Stimulated activated CD4-positive, alpha-beta T cell treated with anti-CD3 and anti-CD28 coated beads, TNF-alpha, amount 100 ng/mL, for 4 hours (primary cell): ENCODE data around the gene SLC9A9.
"Not testable (repeated sequence)": the region's sequence is repeated elsewhere in the genome, so short reads cannot be mapped to it uniquely, and the experiment has no call there.

Experiments used
- DNase-seq, 3 experiments: peaks; one replicate each; pipeline ENCODE4 v3.0.0-alpha.2; 2020; ENCODE audit warnings: low read depth in 3 of 3

The SLC9A9 gene

GRCh38 chr3:143450632-143451031 is 397.6 kb downstream of the SLC9A9 start:
- no peak for DNase-seq

- DNase-seq = no peak
These were observed 400.8 kb downstream of the SLC9A9 start for GRCh38 chr3:143447491-143447890.

- no peak for DNase-seq
These were observed 403.1 kb downstream of the SLC9A9 start for GRCh38 chr3:143445118-143445517.

GRCh38 chr3:143443851-143444331 is 404.4 kb downstream of the SLC9A9 start:
- DNase-seq = no peak

- DNase-seq = no peak
These were observed 405.3 kb downstream of the SLC9A9 start for GRCh38 chr3:143442814-143443447.

GRCh38 chr3:143441516-143442171 is 406.6 kb downstream of the SLC9A9 start:
- no peak for DNase-seq

GRCh38 chr3:143439817-143440216 is 408.5 kb downstream of the SLC9A9 start:
- DNase-seq = no peak

GRCh38 chr3:143437405-143437804 is 410.9 kb downstream of the SLC9A9 start:
- DNase-seq = no peak

GRCh38 chr3:143436231-143436930 is 411.9 kb downstream of the SLC9A9 start:
- no peak for DNase-seq

- no peak for DNase-seq
These were observed 414.4 kb downstream of the SLC9A9 start for GRCh38 chr3:143433787-143434378.

GRCh38 chr3:143431298-143431697 is 417.0 kb downstream of the SLC9A9 start:
- not testable (repeated sequence) for DNase-seq

- DNase-seq = no peak
These were observed 417.7 kb downstream of the SLC9A9 start for GRCh38 chr3:143430568-143430967.

- DNase-seq = no peak
These were observed 418.4 kb downstream of the SLC9A9 start for GRCh38 chr3:143429628-143430514.

- DNase-seq = no peak
These were observed 420.0 kb downstream of the SLC9A9 start for GRCh38 chr3:143428294-143428693.

GRCh38 chr3:143427631-143428030 is 420.6 kb downstream of the SLC9A9 start:
- no peak for DNase-seq

GRCh38 chr3:143424874-143425273 is 423.4 kb downstream of the SLC9A9 start:
- no peak for DNase-seq

- DNase-seq = no peak
These were observed 426.7 kb downstream of the SLC9A9 start for GRCh38 chr3:143421556-143421955.

GRCh38 chr3:143419611-143420010 is 428.7 kb downstream of the SLC9A9 start:
- no peak for DNase-seq

- no peak for DNase-seq
These were observed 429.9 kb downstream of the SLC9A9 start for GRCh38 chr3:143418391-143418790.

- DNase-seq = no peak
These were observed 432.0 kb downstream of the SLC9A9 start for GRCh38 chr3:143416229-143416628.

- DNase-seq = no peak
These were observed 433.6 kb downstream of the SLC9A9 start for GRCh38 chr3:143414571-143415253.
